Stomach (tissue), 9 donors: ENCODE results near the gene STK24. TPM values are rescaled to one million over a fixed set of nuclear protein-coding genes. Genes with fewer than 3 reads are reported as not detected.

Experiments
- DNase-seq, 2 donors: peaks; one replicate each; pipeline versions ENCODE4 v3.0.0 to v3.0.0-alpha.2; 2013 to 2019
- H3K27ac ChIP-seq, 5 donors: fragments of 200-600 bp in 4 of 5; sonication (generic) in 4 of 5; one replicate each; pipeline ENCODE4 v1.5.1; 2013 to 2019; ENCODE audit warnings: mild to moderate bottlenecking in 1 of 5, moderate library complexity in 1 of 5
- H3K27me3 ChIP-seq, 3 donors: fragments of 200-600 bp; sonication (generic); one replicate each; pipeline ENCODE4 v1.5.1; 2017 to 2019; ENCODE audit warnings: mixed run types in 1 of 3
- H3K36me3 ChIP-seq, 4 donors: fragments of 200-600 bp; sonication (generic); 1 replicate in 3 of 4; 2 replicates in 1 of 4; pipeline ENCODE4 v1.5.1; 2016 to 2019
- H3K4me1 ChIP-seq, 4 donors: fragments of 200-600 bp; sonication (generic); one replicate each; pipeline ENCODE4 v1.5.1; 2016 to 2019
- H3K4me3 ChIP-seq, 4 donors: fragments of 200-600 bp; sonication (generic) in 3 of 4; one replicate each; pipeline ENCODE4 v1.5.1; 2016 to 2019; ENCODE audit warnings: mild to moderate bottlenecking in 1 of 4
- H3K9me3 ChIP-seq, 4 donors: fragments of 200-600 bp; sonication (generic); one replicate each; pipeline ENCODE4 v1.5.1; 2016 to 2019
- EP300 ChIP-seq: sonication (generic); formaldehyde crosslinking; IDR thresholded peaks from one replicate; pipeline ENCODE4 v1.6.1; 2017; ENCODE audit warnings: antibody characterized with exemption
- POLR2A ChIP-seq, 4 donors: fragments of 450-650 bp; IDR thresholded peaks; one replicate each; pipeline ENCODE4 v1.6.1; 2016; ENCODE audit warnings: antibody characterized with exemption in 4 of 4, control low read depth in 2 of 4, mild to moderate bottlenecking in 1 of 4, moderate library complexity in 1 of 4
- POLR2AphosphoS5 ChIP-seq, 3 donors: sonication (generic); formaldehyde crosslinking; IDR thresholded peaks; one replicate each; pipeline ENCODE4 v1.6.1; 2016; ENCODE audit warnings: antibody characterized with exemption in 3 of 3
- WGBS, 5 donors: extraction: QIAGEN DNeasy Blood & Tissue Kit in 3 of 5; methylation state at CpG; one replicate each; pipeline versions ENCODE4 v1.1.5 to v1.1.7; 2013 to 2018; 5-methylcytosine and 5-hydroxymethylcytosine counted together
- intact Hi-C: fragments of 100-400 bp; cut with DNase I; formaldehyde crosslinking; loops from one replicate; pipeline ENCODE4 v1.15.1; 2023; ENCODE audit warnings: low total_unique reads
- polyA plus RNA-seq, 3 donors: library from polyadenylated mRNA; stranded (reverse); fragments of 200-250 nt; gene quantifications; one replicate each; pipeline ENCODE4 v1.2.3, GENCODE V29; 2013
- total RNA-seq, 5 donors: library from RNA; depleted of rRNA; stranded (reverse); fragments of >200 nt; gene quantifications; one replicate each; pipeline versions ENCODE4 v1.1.0 to v1.2.3, GENCODE V29; 2014 to 2016
- TF ChIP-seq, protein P1 (sequence below), 7 experiments: fragments of 450-650 bp in 4 of 7; fragments of 200-600 bp in 3 of 7; sonication (generic) in 3 of 7; IDR thresholded peaks; one replicate each; pipeline ENCODE4 v1.5.1; 2016 to 2019; ENCODE audit warnings: antibody characterized with exemption in 7 of 7, control low read depth in 2 of 7, mild to moderate bottlenecking in 1 of 7
- donor health status: healthy with polysubstance abuse.
- donor health status: Bipolar disorder and iron deficiency.
- donor health status: healthy.

The STK24 gene
- total and polyA plus RNA-seq, 8 donors = 33.0 to 139 (median 59.5) TPM

DNA sequence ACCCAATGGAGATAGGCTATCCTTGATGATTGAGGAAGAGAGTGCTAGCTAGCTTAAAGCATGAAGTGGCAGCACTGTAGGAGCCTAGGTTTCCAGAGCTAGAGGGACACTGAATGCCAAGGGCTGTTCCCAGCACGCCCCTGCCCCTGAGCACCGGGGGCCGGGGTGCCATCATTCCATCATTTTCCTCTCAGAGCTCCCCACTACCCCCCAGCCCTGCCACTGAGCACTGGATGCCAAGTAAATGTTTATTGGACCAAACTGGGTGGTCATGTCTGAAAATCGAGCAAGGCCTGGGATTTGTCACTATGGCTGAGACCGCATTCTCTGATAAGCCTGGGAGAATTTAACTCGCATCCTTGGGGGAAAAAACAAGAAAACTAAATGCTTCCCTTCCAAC, 142.8 kb downstream of the STK24 start:
- Histone ChIP-seq H3K36me3 (peaks cover 0 to 53% (median 46%) of the 10 kb centered on the region in 4 donors), H3K27me3 (no peaks in the 10 kb centered on the region), H3K9me3 (no peaks in the 10 kb centered on the region), H3K27ac (no peak overlapping the region), H3K4me1 (peaks cover 0 to 17% (median 3%) of the 10 kb centered on the region in 4 donors), H3K4me3 (no peak overlapping the region)
- TF ChIP-seq, protein P1, sequence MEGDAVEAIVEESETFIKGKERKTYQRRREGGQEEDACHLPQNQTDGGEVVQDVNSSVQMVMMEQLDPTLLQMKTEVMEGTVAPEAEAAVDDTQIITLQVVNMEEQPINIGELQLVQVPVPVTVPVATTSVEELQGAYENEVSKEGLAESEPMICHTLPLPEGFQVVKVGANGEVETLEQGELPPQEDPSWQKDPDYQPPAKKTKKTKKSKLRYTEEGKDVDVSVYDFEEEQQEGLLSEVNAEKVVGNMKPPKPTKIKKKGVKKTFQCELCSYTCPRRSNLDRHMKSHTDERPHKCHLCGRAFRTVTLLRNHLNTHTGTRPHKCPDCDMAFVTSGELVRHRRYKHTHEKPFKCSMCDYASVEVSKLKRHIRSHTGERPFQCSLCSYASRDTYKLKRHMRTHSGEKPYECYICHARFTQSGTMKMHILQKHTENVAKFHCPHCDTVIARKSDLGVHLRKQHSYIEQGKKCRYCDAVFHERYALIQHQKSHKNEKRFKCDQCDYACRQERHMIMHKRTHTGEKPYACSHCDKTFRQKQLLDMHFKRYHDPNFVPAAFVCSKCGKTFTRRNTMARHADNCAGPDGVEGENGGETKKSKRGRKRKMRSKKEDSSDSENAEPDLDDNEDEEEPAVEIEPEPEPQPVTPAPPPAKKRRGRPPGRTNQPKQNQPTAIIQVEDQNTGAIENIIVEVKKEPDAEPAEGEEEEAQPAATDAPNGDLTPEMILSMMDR (IDR thresholded peaks at IDR 0.05) = no peak
- TF ChIP-seq EP300 = no peak
- no peak for TF ChIP-seq POLR2AphosphoS5 (IDR thresholded peaks at IDR 0.05)
- no peak for TF ChIP-seq POLR2A (IDR thresholded peaks at IDR 0.05)
- intact Hi-C loops = no loop called here
- WGBS, 5 donors = 88 to 92% (median 90%) methylated on average over 6 of the region's 6 CpGs
- DNase-seq = no peak

- DNase-seq = no peak
- Histone ChIP-seq H3K27ac (no peak overlapping the region), H3K4me3 (no peak overlapping the region), H3K9me3 (no peaks in the 10 kb centered on the region), H3K4me1 (peaks cover 0 to 18% (median 3%) of the 10 kb centered on the region in 4 donors), H3K27me3 (no peaks in the 10 kb centered on the region), H3K36me3 (peaks cover under 1 to 53% (median 43%) of the 10 kb centered on the region in 4 donors)
- 89 to 94% (median 91%) methylated on average over 10 of the region's 10 CpGs for WGBS, 5 donors
- intact Hi-C loops = no loop called here
- TF ChIP-seq, protein P1 (IDR thresholded peaks at IDR 0.05) = no peak
- TF ChIP-seq POLR2A (IDR thresholded peaks at IDR 0.05) (no peak), POLR2AphosphoS5 (IDR thresholded peaks at IDR 0.05) (no peak), EP300 (no peak)
These were observed 143.3 kb downstream of the STK24 start for GRCh38 chr13:98433654-98434053.

DNA sequence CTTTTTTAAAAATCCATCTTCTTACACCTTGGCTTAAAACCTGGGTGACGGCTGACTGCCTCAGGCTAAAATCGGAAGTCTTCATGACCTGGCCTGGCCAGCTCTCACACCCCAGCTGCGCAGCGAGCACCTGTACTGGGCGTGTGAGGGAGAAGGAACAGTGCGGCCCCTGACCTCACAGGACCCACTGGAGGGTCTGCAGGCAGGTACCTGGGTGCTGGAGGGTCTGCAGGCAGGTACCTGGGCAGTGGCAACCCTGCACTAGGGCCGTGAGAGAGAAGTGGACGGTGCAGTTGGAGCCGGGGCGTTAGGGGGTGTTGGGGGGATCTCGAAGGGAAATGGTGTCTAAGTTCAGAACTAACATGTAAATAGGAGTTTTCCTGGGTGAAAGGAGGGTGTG, 144.3 kb downstream of the STK24 start:
- intact Hi-C loops = no loop called here
- H3K9me3 ChIP-seq = no peaks in the 10 kb centered on the region
- no peaks in the 10 kb centered on the region for H3K27me3 ChIP-seq
- peaks cover 7 to 54% (median 41%) of the 10 kb centered on the region in 4 donors for H3K36me3 ChIP-seq
- no peak for DNase-seq
- no peak overlapping the region for H3K27ac ChIP-seq
- WGBS, 5 donors = 92 to 98% (median 94%) methylated on average over 10 to 11 of the region's 11 CpGs
- no peak for TF ChIP-seq EP300
- TF ChIP-seq, protein P1 (IDR thresholded peaks at IDR 0.05) = no peak
- no peak for TF ChIP-seq POLR2A (IDR thresholded peaks at IDR 0.05)
- no peak for TF ChIP-seq POLR2AphosphoS5 (IDR thresholded peaks at IDR 0.05)
- no peak overlapping the region for H3K4me3 ChIP-seq
- peaks cover 0 to 18% (median 3%) of the 10 kb centered on the region in 4 donors for H3K4me1 ChIP-seq

GRCh38 chr13:98429977-98430736, 146.8 kb downstream of the STK24 start:
- peak overlapping the region in 4 of 5 donors; percentile 24 to 47 (median 37) for H3K27ac ChIP-seq
- no peaks in the 10 kb centered on the region for H3K9me3 ChIP-seq
- no peak overlapping the region for H3K4me3 ChIP-seq
- TF ChIP-seq EP300 (no peak), POLR2AphosphoS5 (IDR thresholded peaks at IDR 0.05) (no peak)
- intact Hi-C loops = no loop called here
- DNase-seq = no peak
- WGBS, 5 donors = 66 to 73% (median 67%) methylated on average over 11 of the region's 11 CpGs
- H3K27me3 ChIP-seq = no peaks in the 10 kb centered on the region
- H3K4me1 ChIP-seq = peaks cover 0 to 18% (median 3%) of the 10 kb centered on the region in 4 donors
- H3K36me3 ChIP-seq = peaks cover 14 to 56% (median 41%) of the 10 kb centered on the region in 4 donors

- TF ChIP-seq POLR2AphosphoS5 (IDR thresholded peaks at IDR 0.05) = no peak
- no peak for TF ChIP-seq POLR2A (IDR thresholded peaks at IDR 0.05)
- no peak for TF ChIP-seq EP300
- TF ChIP-seq, protein P1 (IDR thresholded peaks at IDR 0.05) = no peak
- 85 to 94% (median 91%) methylated on average over 7 of the region's 7 CpGs for WGBS, 5 donors
- intact Hi-C loops = no loop called here
These were observed 147.4 kb downstream of the STK24 start for GRCh38 chr13:98429531-98429930.

More at GRCh38 chr13:98429531-98429930, 147.4 kb downstream of the STK24 start:
- H3K9me3 ChIP-seq = no peaks in the 10 kb centered on the region
- H3K27ac ChIP-seq = no peak overlapping the region
- H3K36me3 ChIP-seq = peaks cover 14 to 56% (median 47%) of the 10 kb centered on the region in 4 donors
- no peak overlapping the region for H3K4me3 ChIP-seq
- H3K27me3 ChIP-seq = no peaks in the 10 kb centered on the region
- peaks cover 0 to 18% (median 3%) of the 10 kb centered on the region in 4 donors for H3K4me1 ChIP-seq
- DNase-seq = no peak
